ENCODE results near the gene SERPINB12. TPM values are rescaled to one million over a fixed set of nuclear protein-coding genes. Genes with fewer than 3 reads are reported as not detected.

Gene SERPINB12
- total RNA-seq, 1 experiment from 2014 or later = not detected

DNA sequence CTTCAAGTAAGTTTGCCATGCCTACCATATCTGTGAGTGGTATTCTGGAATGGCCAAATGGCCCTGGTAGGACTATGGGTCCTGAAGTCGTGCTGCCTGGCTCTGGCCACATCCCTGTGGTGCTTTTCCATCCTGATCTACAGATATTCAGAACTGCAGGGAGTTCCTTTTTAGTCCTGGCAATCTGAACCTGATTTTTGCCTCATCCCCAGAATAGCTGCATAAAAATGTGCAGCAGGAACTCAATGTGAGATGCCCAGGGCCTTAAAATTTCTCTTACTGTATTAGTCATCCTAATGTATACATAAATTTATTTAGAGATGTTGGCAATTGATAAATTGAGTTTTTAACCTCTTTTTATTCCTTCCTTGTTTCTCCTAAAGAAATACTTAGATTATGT is 50.3 kb downstream of the SERPINB12 start:
- DNase-seq (ENCODE audit: low read depth, low spot score) = no peak
- H3K27me3 ChIP-seq (ENCODE audit: control insufficient read depth, insufficient read depth, low read length) = no peaks in the 10 kb centered on the region
- POLR2A ChIA-PET = no interaction called here
- TF ChIP-seq TCF7L2 (IDR thresholded peaks at IDR 0.05; ENCODE audit: low read depth, low read length) (no peak), SIN3A (IDR thresholded peaks at IDR 0.05; ENCODE audit: borderline replicate concordance, insufficient read depth, low read depth, low read length) (no peak), POLR2AphosphoS5 (IDR thresholded peaks at IDR 0.05; ENCODE audit: low read depth, low read length) (no peak)
- TF ChIP-seq, protein P1, sequence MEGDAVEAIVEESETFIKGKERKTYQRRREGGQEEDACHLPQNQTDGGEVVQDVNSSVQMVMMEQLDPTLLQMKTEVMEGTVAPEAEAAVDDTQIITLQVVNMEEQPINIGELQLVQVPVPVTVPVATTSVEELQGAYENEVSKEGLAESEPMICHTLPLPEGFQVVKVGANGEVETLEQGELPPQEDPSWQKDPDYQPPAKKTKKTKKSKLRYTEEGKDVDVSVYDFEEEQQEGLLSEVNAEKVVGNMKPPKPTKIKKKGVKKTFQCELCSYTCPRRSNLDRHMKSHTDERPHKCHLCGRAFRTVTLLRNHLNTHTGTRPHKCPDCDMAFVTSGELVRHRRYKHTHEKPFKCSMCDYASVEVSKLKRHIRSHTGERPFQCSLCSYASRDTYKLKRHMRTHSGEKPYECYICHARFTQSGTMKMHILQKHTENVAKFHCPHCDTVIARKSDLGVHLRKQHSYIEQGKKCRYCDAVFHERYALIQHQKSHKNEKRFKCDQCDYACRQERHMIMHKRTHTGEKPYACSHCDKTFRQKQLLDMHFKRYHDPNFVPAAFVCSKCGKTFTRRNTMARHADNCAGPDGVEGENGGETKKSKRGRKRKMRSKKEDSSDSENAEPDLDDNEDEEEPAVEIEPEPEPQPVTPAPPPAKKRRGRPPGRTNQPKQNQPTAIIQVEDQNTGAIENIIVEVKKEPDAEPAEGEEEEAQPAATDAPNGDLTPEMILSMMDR (IDR thresholded peaks at IDR 0.05) = no peak
- no peak overlapping the region for H3K27ac ChIP-seq (ENCODE audit: low read length)
- H3K4me1 ChIP-seq (ENCODE audit: control insufficient read depth, insufficient read depth, low read length) = no peaks in the 10 kb centered on the region
- BruUV-seq (replicated peaks) = no TSS peak
- H3K36me3 ChIP-seq (ENCODE audit: control insufficient read depth, insufficient read depth, low read length) = no peaks in the 10 kb centered on the region
- ATAC-seq = no peak
- in situ Hi-C loops (cut with HindIII; ENCODE audit: low pct_unique_long_range_greater_than_20kb, low sequenced_read_pairs) (no loop called here), intact Hi-C loops (cut with micrococcal nuclease; ENCODE audit: unreplicated experiment) (no loop called here)
- H3K4me3 ChIP-seq (ENCODE audit: low read depth in 2 of 2, low read length in 2 of 2) = no peak overlapping the region
- CTCF ChIA-PET = no interaction called here
- no peaks in the 10 kb centered on the region for H3K9me3 ChIP-seq (ENCODE audit: control insufficient read depth, insufficient read depth, low read depth, low read length)

DNA sequence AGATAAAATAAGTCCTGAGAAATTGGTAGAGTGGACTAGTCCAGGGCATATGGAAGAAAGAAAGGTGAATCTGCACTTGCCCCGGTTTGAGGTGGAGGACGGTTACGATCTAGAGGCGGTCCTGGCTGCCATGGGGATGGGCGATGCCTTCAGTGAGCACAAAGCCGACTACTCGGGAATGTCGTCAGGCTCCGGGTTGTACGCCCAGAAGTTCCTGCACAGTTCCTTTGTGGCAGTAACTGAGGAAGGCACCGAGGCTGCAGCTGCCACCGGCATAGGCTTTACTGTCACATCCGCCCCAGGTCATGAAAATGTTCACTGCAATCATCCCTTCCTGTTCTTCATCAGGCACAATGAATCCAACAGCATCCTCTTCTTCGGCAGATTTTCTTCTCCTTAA is 54.8 kb downstream of the SERPINB12 start:
- no peak overlapping the region for H3K4me3 ChIP-seq (ENCODE audit: low read depth in 2 of 2, low read length in 2 of 2)
- no peak overlapping the region for H3K27ac ChIP-seq (ENCODE audit: low read length)
- no peaks in the 10 kb centered on the region for H3K4me1 ChIP-seq (ENCODE audit: control insufficient read depth, insufficient read depth, low read length)
- no peaks in the 10 kb centered on the region for H3K36me3 ChIP-seq (ENCODE audit: control insufficient read depth, insufficient read depth, low read length)
- ATAC-seq = no peak
- DNase-seq (ENCODE audit: low read depth, low spot score) = no peak
- H3K9me3 ChIP-seq (ENCODE audit: control insufficient read depth, insufficient read depth, low read depth, low read length) = no peaks in the 10 kb centered on the region
- H3K27me3 ChIP-seq (ENCODE audit: control insufficient read depth, insufficient read depth, low read length) = no peaks in the 10 kb centered on the region
- BruUV-seq (replicated peaks) = no TSS peak
- in situ Hi-C loops (cut with HindIII; ENCODE audit: low pct_unique_long_range_greater_than_20kb, low sequenced_read_pairs) (no loop called here), intact Hi-C loops (cut with micrococcal nuclease; ENCODE audit: unreplicated experiment) (no loop called here)
- POLR2A ChIA-PET = no interaction called here
- CTCF ChIA-PET = no interaction called here
- TF ChIP-seq, protein P2, sequence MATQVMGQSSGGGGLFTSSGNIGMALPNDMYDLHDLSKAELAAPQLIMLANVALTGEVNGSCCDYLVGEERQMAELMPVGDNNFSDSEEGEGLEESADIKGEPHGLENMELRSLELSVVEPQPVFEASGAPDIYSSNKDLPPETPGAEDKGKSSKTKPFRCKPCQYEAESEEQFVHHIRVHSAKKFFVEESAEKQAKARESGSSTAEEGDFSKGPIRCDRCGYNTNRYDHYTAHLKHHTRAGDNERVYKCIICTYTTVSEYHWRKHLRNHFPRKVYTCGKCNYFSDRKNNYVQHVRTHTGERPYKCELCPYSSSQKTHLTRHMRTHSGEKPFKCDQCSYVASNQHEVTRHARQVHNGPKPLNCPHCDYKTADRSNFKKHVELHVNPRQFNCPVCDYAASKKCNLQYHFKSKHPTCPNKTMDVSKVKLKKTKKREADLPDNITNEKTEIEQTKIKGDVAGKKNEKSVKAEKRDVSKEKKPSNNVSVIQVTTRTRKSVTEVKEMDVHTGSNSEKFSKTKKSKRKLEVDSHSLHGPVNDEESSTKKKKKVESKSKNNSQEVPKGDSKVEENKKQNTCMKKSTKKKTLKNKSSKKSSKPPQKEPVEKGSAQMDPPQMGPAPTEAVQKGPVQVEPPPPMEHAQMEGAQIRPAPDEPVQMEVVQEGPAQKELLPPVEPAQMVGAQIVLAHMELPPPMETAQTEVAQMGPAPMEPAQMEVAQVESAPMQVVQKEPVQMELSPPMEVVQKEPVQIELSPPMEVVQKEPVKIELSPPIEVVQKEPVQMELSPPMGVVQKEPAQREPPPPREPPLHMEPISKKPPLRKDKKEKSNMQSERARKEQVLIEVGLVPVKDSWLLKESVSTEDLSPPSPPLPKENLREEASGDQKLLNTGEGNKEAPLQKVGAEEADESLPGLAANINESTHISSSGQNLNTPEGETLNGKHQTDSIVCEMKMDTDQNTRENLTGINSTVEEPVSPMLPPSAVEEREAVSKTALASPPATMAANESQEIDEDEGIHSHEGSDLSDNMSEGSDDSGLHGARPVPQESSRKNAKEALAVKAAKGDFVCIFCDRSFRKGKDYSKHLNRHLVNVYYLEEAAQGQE (IDR thresholded peaks at IDR 0.05; ENCODE audit: insufficient read depth in 1 of 2, low read depth in 2 of 2, low read length in 1 of 2) = no peak
- TF ChIP-seq SIN3A (IDR thresholded peaks at IDR 0.05; ENCODE audit: borderline replicate concordance, insufficient read depth, low read depth, low read length) = no peak
- TF ChIP-seq POLR2AphosphoS5 (IDR thresholded peaks at IDR 0.05; ENCODE audit: low read depth, low read length) = no peak
- TF ChIP-seq, protein P1 (IDR thresholded peaks at IDR 0.05) = no peak
- TF ChIP-seq TCF7L2 (IDR thresholded peaks at IDR 0.05; ENCODE audit: low read depth, low read length) = no peak
